ENCODE results near the gene SYT5. TPM values are rescaled to one million over a fixed set of nuclear protein-coding genes. Genes with fewer than 3 reads are reported as not detected.

The SYT5 gene
- total RNA-seq, 1 experiment from 2014 or later, result 4.5 TPM

DNA sequence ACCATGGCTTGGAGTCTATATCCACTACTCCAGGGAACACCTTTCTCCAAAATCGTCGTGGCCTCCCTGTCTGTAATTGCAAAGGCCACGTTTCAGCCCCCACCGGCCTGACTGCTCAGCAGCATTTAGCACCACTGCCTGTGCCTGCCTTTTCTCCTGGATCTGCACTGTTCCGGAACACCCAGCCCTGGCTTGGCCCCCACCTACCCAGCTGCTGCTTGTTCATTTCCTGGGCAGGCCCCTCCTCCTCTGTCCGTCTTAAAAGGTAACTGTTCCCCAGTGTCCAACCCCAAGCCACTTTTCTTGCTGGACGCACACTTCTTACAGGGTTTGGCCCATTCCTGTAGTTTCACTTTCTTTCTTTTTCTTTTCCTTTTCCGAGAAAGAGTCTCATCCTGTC, 8.5 kb upstream of the SYT5 start:
- no peak overlapping the region for H4K91ac ChIP-seq (ENCODE audit: insufficient read length, low read depth, low read length)
- H3K4me2 ChIP-seq (ENCODE audit: insufficient read depth, insufficient read length, low read length), result no peak overlapping the region
- peaks cover 48% of the 10 kb centered on the region for H3K27me3 Mint-ChIP-seq (ENCODE audit: low read depth)
- no peak overlapping the region for H3K4ac ChIP-seq (ENCODE audit: low read depth, low read length)
- no peaks in the 10 kb centered on the region for H3K27me3 ChIP-seq (ENCODE audit: insufficient read depth, low read length)
- no peak overlapping the region for H4K5ac ChIP-seq (ENCODE audit: insufficient read length, low read depth, low read length)
- H3T11ph ChIP-seq (ENCODE audit: low read length), result no peak overlapping the region
- WGBS (ENCODE audit: extremely low coverage, insufficient read length, low lambda C conversion rate), result no CpG with 5 or more reads among the region's 8 CpGs
- H2AK5ac ChIP-seq (ENCODE audit: insufficient read length, low read length), result no peak overlapping the region
- H3K79me2 ChIP-seq (ENCODE audit: insufficient read depth, low read length), result no peaks in the 10 kb centered on the region
- TF ChIP-seq, protein P1, sequence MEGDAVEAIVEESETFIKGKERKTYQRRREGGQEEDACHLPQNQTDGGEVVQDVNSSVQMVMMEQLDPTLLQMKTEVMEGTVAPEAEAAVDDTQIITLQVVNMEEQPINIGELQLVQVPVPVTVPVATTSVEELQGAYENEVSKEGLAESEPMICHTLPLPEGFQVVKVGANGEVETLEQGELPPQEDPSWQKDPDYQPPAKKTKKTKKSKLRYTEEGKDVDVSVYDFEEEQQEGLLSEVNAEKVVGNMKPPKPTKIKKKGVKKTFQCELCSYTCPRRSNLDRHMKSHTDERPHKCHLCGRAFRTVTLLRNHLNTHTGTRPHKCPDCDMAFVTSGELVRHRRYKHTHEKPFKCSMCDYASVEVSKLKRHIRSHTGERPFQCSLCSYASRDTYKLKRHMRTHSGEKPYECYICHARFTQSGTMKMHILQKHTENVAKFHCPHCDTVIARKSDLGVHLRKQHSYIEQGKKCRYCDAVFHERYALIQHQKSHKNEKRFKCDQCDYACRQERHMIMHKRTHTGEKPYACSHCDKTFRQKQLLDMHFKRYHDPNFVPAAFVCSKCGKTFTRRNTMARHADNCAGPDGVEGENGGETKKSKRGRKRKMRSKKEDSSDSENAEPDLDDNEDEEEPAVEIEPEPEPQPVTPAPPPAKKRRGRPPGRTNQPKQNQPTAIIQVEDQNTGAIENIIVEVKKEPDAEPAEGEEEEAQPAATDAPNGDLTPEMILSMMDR (conservative IDR thresholded peaks at IDR 0.05), result no peak
- H3K56ac ChIP-seq (ENCODE audit: insufficient read length, low read depth, low read length), result no peak overlapping the region
- H3K9me3 Mint-ChIP-seq, result no peaks in the 10 kb centered on the region; a peak in 1 of 5 replicates
- H2BK5ac ChIP-seq (ENCODE audit: insufficient read length, low read length), result no peak overlapping the region
- no peaks in the 10 kb centered on the region for H4K20me1 ChIP-seq (ENCODE audit: control insufficient read depth, insufficient read depth, insufficient read length)
- no peak overlapping the region for H3K27ac Mint-ChIP-seq
- H2BK15ac ChIP-seq (ENCODE audit: low read depth, low read length), result no peak overlapping the region
- no peaks in the 10 kb centered on the region for H3K79me1 ChIP-seq (ENCODE audit: insufficient read depth, low read depth, low read length, poor library complexity, severe bottlenecking)
- no peak overlapping the region for H3K18ac ChIP-seq (ENCODE audit: insufficient read length, low read depth, low read length)
- H3K4me1 Mint-ChIP-seq, result peaks cover 0 to 4% of the 10 kb centered on the region in 2 experiments; a peak in 1 of 4 replicates
- no peak overlapping the region for H4K8ac ChIP-seq (replicated peaks; ENCODE audit: insufficient read length, low read depth, low read length)
- H2BK120ac ChIP-seq (ENCODE audit: low read depth, low read length, poor library complexity, severe bottlenecking), result no peak overlapping the region
- no peak overlapping the region for H3K4me3 Mint-ChIP-seq
- H3K23me2 ChIP-seq (ENCODE audit: insufficient read length, low read depth, low read length, poor library complexity, severe bottlenecking), result no peaks in the 10 kb centered on the region
- no peak for DNase-seq
- no peak overlapping the region for H2BK20ac ChIP-seq (ENCODE audit: low read depth, low read length, poor library complexity, severe bottlenecking)
- H3K4me1 ChIP-seq (ENCODE audit: insufficient read depth, low read length), result no peaks in the 10 kb centered on the region
- no peaks in the 10 kb centered on the region for H3K9me3 ChIP-seq (ENCODE audit: control insufficient read depth, low read depth, low read length)
- no peak overlapping the region for H3K14ac ChIP-seq (ENCODE audit: insufficient read depth, low read length)
- H3K23ac ChIP-seq (ENCODE audit: insufficient read length, low read depth, low read length), result no peak overlapping the region
- no peaks in the 10 kb centered on the region for H3K36me3 Mint-ChIP-seq (ENCODE audit: insufficient read depth in 1 of 3, low read depth in 3 of 3)
- no peak overlapping the region for H3K27ac ChIP-seq (ENCODE audit: insufficient read length, low read depth, low read length)
- H2AFZ ChIP-seq (ENCODE audit: low read length), result no peak overlapping the region
- H2BK12ac ChIP-seq (ENCODE audit: insufficient read length, low read depth, low read length), result no peak overlapping the region
- no peak overlapping the region for H3K9ac ChIP-seq (ENCODE audit: extremely low read depth, insufficient read length, low read length)

Measured in H9 (cell line).